ENCODE measurements around the gene FNIP2.

DNA sequence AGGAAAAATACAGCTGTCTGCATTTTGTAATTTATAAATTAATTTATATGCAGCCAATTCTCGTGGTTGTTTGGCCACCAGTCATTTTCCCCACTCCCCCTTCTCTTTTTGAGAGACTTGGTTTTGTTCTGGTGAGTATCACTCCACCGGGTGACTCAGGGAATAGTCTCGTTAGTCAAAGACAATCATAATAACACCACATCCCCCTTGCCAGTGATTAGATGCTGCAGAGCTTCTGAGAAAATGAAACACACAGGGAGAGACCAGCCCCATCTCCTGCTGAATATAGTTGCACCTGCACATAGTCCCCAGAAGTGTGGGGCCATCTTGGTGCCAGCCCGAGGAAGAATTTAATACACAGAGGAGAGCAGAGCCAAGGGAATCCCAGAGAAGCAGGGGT, 8.0 kb upstream of the FNIP2 start:
- TF ChIP-seq EZH2phosphoT487 (IDR thresholded peaks at IDR 0.05; ENCODE audit: borderline replicate concordance): no peak
- TF ChIP-seq, protein P1, sequence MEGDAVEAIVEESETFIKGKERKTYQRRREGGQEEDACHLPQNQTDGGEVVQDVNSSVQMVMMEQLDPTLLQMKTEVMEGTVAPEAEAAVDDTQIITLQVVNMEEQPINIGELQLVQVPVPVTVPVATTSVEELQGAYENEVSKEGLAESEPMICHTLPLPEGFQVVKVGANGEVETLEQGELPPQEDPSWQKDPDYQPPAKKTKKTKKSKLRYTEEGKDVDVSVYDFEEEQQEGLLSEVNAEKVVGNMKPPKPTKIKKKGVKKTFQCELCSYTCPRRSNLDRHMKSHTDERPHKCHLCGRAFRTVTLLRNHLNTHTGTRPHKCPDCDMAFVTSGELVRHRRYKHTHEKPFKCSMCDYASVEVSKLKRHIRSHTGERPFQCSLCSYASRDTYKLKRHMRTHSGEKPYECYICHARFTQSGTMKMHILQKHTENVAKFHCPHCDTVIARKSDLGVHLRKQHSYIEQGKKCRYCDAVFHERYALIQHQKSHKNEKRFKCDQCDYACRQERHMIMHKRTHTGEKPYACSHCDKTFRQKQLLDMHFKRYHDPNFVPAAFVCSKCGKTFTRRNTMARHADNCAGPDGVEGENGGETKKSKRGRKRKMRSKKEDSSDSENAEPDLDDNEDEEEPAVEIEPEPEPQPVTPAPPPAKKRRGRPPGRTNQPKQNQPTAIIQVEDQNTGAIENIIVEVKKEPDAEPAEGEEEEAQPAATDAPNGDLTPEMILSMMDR (conservative IDR thresholded peaks at IDR 0.05; ENCODE audit: low read length): no peak
